Right atrium auricular region (tissue), 2 donors: ENCODE data around the gene RPAP2. TPM values are rescaled to one million over a fixed set of nuclear protein-coding genes. Genes with fewer than 3 reads are reported as not detected.

ENCODE experiments used
- DNase-seq: peaks from one replicate; pipeline ENCODE4 v3.0.0-alpha.2; 2019; ENCODE audit warnings: low spot score
- H3K27ac ChIP-seq, 2 donors: fragments of 200-600 bp; sonication (generic); 1 replicate in 1 of 2; 2 replicates in 1 of 2; pipeline ENCODE4 v1.5.1; 2016 to 2019
- H3K27me3 ChIP-seq, 2 donors: fragments of 200-600 bp; sonication (generic); one replicate each; pipeline versions ENCODE4 v1.5.1 to v1.6.0; 2017 to 2019
- H3K36me3 ChIP-seq: fragments of 200-600 bp; sonication (generic); one replicate; pipeline ENCODE4 v1.5.1; 2016
- H3K4me1 ChIP-seq, 2 donors: fragments of 200-600 bp; sonication (generic); one replicate each; pipeline versions ENCODE4 v1.5.1 to v1.6.0; 2017 to 2019
- H3K4me3 ChIP-seq, 2 donors: fragments of 200-600 bp; sonication (generic); 1 replicate in 1 of 2; 2 replicates in 1 of 2; pipeline ENCODE4 v1.5.1; 2017 to 2019; ENCODE audit warnings: mild to moderate bottlenecking in 1 of 2, moderate library complexity in 1 of 2
- H3K9me3 ChIP-seq, 2 donors: fragments of 200-600 bp; sonication (generic); one replicate each; pipeline ENCODE4 v1.5.1; 2019
- CTCF ChIP-seq, 2 donors: fragments of 200-600 bp; sonication (generic); IDR thresholded peaks; one replicate each; pipeline ENCODE4 v1.5.1; 2019; ENCODE audit warnings: antibody characterized with exemption in 2 of 2
- total RNA-seq, 2 donors: library from RNA; depleted of rRNA; stranded (reverse); fragments of >200 nt; gene quantifications; one replicate each; pipeline ENCODE4 v1.1.0, GENCODE V29; 2016

The RPAP2 gene
- total RNA-seq, 2 donors from 2014 or later: 6.3 to 13.8 TPM

- Histone ChIP-seq H3K9me3 (peaks cover 0 to 19% of the 10 kb centered on the region in 2 donors), H3K27ac (no peak overlapping the region), H3K27me3 (no peaks in the 10 kb centered on the region), H3K36me3 (peaks cover 25% of the 10 kb centered on the region), H3K4me1 (no peaks in the 10 kb centered on the region), H3K4me3 (no peak overlapping the region)
- TF ChIP-seq CTCF (IDR thresholded peaks at IDR 0.05): no peak
- DNase-seq: no peak
Observed at GRCh38 chr1:92327794-92328193, 28.9 kb downstream of the RPAP2 start.

GRCh38 chr1:92329347-92330129 lies 30.7 kb downstream of the RPAP2 start:
- H3K27me3 ChIP-seq: no peaks in the 10 kb centered on the region
- H3K36me3 ChIP-seq: peaks cover 9% of the 10 kb centered on the region
- H3K4me1 ChIP-seq: no peaks in the 10 kb centered on the region
- no peak for DNase-seq
- peaks cover 0 to 19% of the 10 kb centered on the region in 2 donors for H3K9me3 ChIP-seq
- H3K27ac ChIP-seq: no peak overlapping the region
- no peak for TF ChIP-seq CTCF (IDR thresholded peaks at IDR 0.05)
- H3K4me3 ChIP-seq: no peak overlapping the region

GRCh38 chr1:92333668-92334067 lies 34.8 kb downstream of the RPAP2 start:
- Histone ChIP-seq H3K27me3 (no peaks in the 10 kb centered on the region), H3K9me3 (no peaks in the 10 kb centered on the region), H3K4me3 (no peak overlapping the region), H3K36me3 (peaks cover 10% of the 10 kb centered on the region), H3K4me1 (no peaks in the 10 kb centered on the region), H3K27ac (no peak overlapping the region)
- no peak for DNase-seq
- no peak for TF ChIP-seq CTCF (IDR thresholded peaks at IDR 0.05)

- DNase-seq: no peak
- H3K36me3 ChIP-seq: peaks cover 18% of the 10 kb centered on the region
- TF ChIP-seq CTCF (IDR thresholded peaks at IDR 0.05): no peak
- no peak overlapping the region for H3K4me3 ChIP-seq
- no peaks in the 10 kb centered on the region for H3K9me3 ChIP-seq
- no peaks in the 10 kb centered on the region for H3K4me1 ChIP-seq
- no peak overlapping the region for H3K27ac ChIP-seq
- H3K27me3 ChIP-seq: no peaks in the 10 kb centered on the region
Observed at GRCh38 chr1:92340154-92340553, 41.3 kb downstream of the RPAP2 start.

GRCh38 chr1:92342401-92342800 lies 43.5 kb downstream of the RPAP2 start:
- no peaks in the 10 kb centered on the region for H3K27me3 ChIP-seq
- H3K9me3 ChIP-seq: no peaks in the 10 kb centered on the region
- H3K4me3 ChIP-seq: no peak overlapping the region
- no peaks in the 10 kb centered on the region for H3K4me1 ChIP-seq
- no peak overlapping the region for H3K27ac ChIP-seq
- TF ChIP-seq CTCF (IDR thresholded peaks at IDR 0.05): no peak
- peaks cover 24% of the 10 kb centered on the region for H3K36me3 ChIP-seq
- DNase-seq: no peak

- H3K9me3 ChIP-seq: no peaks in the 10 kb centered on the region
- no peaks in the 10 kb centered on the region for H3K4me1 ChIP-seq
- no peak overlapping the region for H3K27ac ChIP-seq
- DNase-seq: no peak
- H3K27me3 ChIP-seq: no peaks in the 10 kb centered on the region
- H3K4me3 ChIP-seq: no peak overlapping the region
- peaks cover 27% of the 10 kb centered on the region for H3K36me3 ChIP-seq
- no peak for TF ChIP-seq CTCF (IDR thresholded peaks at IDR 0.05)
Observed at GRCh38 chr1:92343061-92343460, 44.2 kb downstream of the RPAP2 start.
